Hepatocyte (in vitro differentiated cells): ENCODE measurements around the gene KRT81.

Experiments
- EZH2phosphoT487 ChIP-seq: fragments of 200-600 bp; sonication (generic); IDR thresholded peaks from one replicate; pipeline ENCODE4 v1.6.1; 2018; ENCODE audit warnings: antibody characterized with exemption, mild to moderate bottlenecking, low read depth, moderate library complexity; ENCODE audit not compliant: unreplicated experiment, severe bottlenecking
- TF ChIP-seq, protein P1 (sequence below): fragments of 200-600 bp; sonication (generic); IDR thresholded peaks from 2 replicates; pipeline ENCODE4 v1.5.1; 2016; ENCODE audit warnings: antibody characterized with exemption, mild to moderate bottlenecking; ENCODE audit not compliant: poor library complexity

DNA sequence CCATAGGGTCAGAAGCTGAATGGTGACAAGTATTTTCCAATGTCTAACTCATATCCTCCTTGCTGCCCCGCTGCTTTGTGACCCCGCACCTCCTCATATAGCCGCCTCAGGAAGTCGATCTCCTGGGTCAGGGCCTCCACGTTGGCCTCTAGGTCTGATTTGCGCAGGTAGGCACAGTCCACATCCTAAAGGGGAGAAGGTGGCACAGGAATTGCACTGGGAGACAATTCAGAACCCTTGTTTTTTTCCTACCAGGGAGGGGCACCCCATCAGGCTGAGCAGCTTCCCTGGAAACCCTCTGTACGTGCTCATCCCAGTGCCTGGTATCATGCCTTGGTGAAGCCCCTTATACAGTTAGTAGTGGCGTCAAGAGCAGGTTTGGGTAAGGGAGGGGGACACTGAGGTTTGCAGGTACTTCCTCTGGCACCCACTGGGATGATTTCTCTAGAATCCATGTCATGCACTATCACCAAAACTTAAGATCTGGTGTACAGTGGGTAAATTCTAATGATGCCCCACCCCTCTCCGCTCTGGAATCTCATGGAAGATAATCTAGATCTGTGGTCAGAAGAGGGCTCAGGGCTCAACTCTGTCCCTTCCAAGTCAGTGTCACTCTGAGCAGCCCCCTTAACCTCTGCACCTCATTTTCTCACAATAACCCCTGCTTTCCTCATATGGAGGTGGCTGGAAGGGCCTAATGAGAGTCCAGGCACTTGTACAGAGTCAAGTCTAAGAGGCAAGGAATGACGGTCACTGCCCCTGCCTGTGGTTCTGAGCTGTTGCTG is 37.0 kb downstream of the KRT81 start:
- TF ChIP-seq, protein P1, sequence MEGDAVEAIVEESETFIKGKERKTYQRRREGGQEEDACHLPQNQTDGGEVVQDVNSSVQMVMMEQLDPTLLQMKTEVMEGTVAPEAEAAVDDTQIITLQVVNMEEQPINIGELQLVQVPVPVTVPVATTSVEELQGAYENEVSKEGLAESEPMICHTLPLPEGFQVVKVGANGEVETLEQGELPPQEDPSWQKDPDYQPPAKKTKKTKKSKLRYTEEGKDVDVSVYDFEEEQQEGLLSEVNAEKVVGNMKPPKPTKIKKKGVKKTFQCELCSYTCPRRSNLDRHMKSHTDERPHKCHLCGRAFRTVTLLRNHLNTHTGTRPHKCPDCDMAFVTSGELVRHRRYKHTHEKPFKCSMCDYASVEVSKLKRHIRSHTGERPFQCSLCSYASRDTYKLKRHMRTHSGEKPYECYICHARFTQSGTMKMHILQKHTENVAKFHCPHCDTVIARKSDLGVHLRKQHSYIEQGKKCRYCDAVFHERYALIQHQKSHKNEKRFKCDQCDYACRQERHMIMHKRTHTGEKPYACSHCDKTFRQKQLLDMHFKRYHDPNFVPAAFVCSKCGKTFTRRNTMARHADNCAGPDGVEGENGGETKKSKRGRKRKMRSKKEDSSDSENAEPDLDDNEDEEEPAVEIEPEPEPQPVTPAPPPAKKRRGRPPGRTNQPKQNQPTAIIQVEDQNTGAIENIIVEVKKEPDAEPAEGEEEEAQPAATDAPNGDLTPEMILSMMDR: no peak
- no peak for TF ChIP-seq EZH2phosphoT487
